ENCODE data around the gene TMEM179. TPM values are rescaled to one million over a fixed set of nuclear protein-coding genes. Genes with fewer than 3 reads are reported as not detected.

The TMEM179 gene
- total RNA-seq, 1 donor from 2014 or later, result 29.2 TPM

DNA sequence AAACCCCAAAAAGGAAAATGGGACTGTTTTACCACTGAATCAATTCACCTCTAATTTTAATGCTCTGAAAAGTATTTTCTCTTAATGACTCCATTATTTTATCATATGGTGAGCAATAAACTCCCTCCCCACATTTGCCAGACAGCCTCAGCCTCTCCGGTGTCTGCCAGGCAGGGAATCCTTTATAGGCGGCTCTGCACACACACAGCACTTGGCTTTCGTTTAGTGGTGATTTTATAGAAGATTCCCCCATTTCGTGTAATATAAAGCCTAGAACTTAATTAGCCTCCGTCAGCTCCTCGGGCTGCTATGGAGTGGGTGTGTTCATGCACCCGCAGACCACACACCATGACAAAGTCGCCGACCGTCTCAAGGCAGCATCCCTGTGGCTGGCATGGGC lies 35.1 kb downstream of the TMEM179 start:
- no peak for DNase-seq

DNA sequence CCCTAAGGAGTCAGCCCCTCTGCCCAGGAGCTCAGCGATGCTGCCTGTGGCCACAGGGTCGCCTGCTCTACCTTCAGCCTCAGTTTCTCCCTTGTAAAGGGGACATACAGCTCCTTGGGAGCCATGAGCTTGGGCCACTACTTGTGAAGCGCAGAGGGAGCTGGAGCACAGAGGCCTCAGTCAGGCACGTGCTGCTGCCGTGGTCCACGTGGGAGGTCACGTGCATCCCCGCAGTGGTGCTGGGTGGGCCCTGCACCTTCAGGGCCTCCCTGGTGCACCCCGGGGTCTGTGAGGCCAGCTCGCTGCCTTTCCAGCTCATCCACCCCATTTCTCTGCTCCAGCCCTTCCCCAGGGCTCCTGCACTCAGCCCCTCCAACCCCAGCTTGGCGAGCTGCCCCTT lies 36.0 kb downstream of the TMEM179 start:
- DNase-seq, result no peak

DNA sequence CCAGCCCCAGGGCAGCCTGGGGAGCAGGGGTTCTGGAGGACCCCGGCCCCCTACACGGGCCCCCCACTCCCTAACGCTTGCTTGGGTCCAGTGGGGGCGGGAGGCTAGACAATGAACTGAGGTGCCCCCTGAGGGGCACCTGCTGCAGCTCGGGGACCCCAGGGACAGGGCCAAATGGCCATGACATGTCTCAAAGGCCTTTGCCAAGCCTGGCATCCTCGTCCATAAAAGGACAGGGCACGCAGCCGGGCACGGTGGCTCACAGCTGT lies 36.7 kb downstream of the TMEM179 start:
- no peak for DNase-seq

DNA sequence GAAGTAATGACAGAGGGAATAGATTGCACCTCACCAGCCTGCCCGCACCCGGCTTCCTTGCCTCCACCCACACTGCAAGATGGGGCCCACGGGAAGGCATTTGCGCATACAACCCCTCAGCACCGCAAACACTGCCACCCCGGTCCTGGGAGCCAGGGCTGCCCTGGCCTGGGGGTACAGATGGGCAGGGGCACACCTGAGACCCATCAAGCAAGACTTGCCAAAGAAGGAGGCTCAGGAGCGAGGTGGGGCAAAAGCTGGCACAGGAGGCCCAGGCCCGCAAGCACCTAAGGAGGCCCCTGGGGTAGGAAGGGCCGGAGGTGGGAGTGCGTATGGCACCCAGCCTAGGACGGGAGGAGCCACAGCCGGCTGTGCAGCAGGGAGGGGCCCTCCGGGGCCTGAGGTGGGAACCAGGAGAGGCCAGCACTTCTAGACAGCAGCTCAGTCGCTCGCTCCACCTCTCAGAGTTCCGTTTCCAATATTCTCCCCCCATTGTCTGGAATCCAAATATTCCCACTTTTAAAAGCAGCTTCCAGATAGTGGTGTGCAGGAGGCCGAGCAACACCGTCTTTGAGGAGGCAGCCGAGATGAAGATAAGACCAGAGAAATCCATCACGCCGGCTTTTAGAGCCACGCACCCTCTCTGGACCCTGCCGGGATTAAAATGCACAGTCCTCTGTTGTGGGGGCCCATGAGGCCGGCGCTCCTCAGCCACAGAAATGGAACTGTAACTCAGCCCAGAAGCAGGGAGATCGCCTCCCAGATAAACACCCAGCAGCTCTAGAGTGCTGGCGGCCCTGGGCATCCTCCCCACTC lies 37.2 kb downstream of the TMEM179 start:
- no peak for DNase-seq

DNA sequence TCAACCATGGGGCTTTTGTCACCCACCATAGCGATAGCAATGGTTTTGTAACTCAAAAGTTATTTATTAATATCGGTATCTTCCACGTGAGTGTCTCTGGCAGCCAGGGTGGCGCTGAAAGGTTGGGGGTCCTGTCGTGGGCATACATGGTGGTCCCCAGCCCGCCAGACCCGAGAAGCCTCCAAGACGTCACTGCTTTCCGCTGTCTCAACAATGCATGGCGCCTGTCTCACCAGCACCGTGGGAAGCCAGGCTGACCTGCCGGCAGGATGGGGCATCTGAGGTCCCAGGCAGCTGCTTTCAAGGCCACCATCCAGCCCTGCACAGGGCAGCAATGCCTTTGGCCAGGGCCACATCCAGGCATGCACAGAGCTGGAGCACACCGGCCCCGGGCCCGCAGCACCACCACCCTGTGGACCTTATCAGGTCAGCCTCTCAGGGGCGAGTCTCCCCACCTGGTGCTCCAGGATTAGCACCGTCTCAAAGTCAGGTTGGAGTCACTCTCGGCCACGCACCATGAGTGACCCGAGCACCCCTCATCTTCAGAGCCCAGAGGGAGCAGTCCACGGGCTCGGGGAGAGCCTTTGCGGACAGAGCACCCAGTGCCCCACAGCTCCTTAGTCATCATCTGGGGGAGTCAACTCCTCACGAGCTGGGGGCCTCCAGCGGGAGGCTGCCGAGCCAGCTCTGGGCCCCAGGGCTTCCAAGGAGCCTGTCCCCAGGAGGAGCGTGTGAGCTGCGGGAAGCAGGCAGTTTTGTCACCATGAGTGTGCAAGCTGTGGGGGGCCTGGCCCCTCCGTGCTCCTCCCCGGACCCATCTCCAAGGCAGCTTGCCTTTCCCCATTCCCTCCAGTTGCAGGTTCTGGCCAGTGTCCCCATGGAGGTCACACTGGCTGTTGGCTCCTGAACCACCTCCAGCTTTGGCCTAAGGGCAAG lies 39.6 kb downstream of the TMEM179 start:
- DNase-seq, result no peak

DNA sequence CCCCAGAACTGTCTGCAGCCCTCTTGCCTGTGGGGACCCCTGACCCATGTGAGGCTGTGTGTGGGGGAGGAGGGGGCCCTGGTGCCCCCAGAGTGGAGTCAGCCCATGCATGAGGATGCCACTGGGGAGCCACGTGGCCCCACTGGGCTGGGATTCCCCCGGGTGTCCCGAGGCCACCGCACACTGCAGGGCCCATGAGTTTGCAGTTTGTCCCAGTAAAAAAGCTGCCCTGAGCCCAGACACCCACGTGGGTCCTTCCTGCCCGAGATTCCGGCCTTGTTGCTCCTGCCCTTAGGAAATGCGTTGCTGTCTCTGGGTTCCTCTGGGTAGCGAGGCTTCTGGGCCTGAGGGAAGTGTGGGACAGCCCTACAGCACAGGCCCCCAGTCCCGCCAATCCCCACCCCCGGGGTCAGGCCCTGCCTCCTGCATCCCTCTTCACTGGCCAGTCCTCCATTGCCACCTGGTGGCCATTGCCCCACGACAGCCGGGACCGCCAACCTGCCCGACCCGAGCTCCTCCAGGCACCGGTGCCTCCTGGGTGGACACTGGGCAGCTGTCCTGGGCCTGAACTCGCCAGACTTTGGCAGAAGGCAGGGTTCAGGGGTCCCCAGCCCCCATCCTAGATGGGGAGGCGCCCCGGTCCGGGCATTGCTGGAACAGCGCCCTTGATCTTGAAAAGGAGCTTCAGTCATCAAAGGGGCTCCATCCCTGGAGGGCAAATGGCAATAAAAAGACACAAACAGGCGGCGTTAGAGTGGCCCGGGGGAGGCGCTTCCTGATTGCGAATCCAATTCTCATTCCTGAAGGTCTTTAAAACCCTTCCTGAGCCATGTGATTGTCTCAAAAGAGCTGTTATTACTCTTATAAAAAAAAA lies 40.6 kb downstream of the TMEM179 start:
- peak; percentile 22 for DNase-seq

DNA sequence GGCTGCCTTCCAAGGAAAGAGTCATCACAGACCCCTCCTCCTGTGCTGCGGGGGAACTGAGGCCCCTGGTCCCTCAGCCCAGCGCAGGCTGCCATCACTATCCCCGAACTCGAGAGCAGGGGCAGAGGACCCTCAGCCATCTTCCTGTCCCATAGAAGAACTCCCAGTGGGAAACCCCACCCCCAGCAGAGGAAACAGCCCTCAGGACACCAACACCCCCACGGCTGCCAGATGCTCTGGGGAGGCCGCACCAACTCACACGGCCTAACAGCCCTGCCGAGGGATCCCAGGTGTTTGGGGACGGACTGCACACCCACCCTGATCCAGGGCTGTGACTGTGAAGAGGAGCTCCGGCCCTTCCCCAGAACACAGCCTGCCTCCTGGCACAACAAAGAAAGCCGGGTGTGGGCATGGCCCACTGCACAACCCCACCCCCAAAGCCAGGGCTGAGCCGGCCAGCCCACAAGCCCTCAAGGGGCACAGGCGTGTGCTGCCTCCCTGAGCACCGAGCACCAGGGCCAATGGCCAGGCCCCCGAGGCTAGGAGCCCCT lies 41.3 kb downstream of the TMEM179 start:
- DNase-seq, result no peak

DNA sequence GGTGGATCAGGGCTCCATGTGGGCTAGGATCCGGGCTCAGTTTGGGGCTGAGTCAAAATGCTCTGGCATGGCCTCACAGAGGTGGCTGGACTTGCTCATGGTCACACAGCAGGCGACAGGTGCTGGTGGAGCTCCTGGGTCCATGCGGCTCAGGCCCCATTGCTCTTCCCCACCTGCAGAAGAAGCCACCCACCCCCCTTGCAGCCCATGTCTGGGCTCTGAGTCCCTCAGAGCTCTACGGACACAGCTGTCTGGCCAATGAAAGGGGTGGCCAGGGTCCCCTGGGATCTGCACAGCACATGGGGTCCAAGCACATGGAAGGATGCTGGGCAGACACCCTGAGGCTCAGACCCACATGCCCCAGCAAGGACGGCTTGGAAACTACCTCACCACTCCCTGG lies 42.0 kb downstream of the TMEM179 start:
- DNase-seq, result no peak

DNA sequence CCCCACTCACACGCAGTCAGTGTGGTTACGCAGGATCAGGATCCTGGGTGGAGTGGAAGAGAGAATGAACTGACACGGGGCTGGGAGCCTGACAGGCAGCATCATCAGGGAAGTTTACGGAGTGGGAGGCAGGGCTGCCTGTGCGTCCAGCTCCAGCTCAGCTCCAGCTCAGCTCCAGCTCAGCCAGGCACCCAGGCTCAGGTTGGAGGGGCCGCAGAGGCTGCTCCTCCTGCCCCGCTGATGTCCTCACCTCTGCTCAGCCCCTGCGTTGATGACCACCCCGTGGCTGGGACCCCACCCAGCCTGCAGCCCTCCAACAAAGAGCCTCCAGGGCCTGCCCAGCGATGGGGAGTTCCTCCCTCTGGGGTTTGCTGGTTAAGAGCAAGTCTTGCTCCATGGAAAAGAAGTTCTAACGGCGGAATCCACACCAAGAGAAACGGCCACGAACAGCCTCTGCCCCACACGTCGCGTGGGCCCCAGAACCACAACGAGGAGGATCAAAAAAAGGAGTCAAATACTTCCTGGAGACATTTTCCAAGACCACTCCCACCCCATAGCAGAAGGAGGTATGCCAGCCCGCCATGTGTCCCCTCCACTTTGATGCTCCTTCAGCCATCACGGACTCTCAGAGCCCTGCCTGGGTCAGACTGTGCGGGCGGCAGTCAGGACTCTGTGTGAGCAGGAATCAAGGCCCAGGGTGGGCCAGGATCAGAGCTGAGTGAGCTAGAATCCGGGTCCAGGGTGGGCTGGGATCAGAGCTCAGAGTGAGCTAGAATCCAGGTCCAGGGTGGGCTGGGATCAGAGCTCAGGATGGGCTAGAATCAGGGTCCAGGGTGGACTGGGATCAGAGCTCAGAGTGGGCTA lies 42.7 kb downstream of the TMEM179 start:
- DNase-seq, result no peak

DNA sequence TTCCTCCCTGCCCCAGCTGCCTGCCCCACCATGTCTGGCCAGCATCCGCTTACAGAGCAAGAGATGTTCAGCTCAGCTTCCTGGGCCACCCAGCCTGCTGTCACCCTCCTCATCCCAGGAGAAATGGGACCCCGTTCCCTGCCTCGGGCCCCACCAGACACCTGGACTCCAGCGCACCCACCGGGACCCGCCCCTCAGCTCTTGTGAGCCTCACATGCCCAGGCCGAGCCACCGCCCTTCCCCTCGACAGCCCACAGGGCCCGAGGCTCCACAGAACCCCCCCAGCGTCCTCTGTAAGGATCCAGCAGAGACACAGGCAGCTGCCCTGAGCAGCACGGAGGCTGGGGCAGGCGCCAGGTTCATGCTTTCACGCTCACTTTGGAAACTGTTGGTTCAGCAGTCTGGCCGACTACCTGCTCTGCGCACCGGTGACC lies 43.4 kb downstream of the TMEM179 start:
- DNase-seq, result no peak

DNA sequence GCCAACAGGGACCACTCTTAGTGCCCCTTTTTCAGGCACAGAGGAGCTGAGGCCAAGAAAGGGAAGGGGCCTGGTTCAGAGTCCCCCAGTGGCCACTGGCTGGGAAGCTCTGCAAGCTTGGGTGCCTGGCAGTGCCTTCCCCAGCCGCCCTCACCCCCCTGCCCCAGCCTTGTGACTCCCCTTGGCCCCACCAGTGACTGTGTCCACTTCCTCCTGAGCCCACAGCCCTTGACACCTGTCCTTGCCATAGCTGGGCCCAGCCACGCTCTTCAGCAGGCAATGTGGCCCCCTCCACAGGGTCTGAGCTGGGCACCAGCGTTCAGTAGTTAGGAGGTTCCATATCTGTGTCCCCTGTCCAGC lies 44.0 kb downstream of the TMEM179 start:
- DNase-seq, result no peak

DNA sequence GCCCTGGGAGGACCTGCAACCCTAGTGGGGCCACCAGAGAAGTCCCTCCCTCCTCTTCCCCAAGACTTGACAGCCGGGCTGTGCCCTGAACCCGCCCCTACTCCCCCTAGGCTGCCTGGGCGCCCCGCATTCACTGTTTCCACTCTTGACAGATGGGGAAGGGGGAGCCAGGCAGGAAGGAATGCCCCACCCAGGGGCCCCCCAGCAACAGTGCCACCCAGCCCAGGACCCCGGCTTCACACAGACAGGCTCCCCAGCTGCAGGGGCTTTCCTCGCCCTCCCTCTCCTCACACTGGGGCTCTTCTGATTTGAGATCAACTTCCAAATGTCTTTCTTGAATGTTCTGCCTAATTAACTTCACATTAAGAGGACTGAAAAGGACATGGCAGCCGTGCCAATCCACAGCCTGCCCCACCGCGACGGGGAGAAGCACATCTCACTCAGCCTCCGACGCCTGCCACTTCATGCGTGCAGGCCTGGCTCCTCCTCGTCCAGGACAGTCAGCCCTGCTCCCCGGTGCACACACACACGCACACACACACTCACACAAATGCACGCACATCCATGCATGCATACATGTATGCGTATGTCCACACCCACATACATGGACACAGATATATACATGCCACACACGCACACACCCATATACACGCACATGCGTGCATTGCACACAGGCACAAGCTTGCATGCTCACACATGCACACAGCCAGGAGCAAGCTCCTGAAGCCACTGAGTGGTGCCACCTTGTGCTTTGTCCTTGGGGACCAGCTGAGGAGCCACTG lies 44.6 kb downstream of the TMEM179 start:
- DNase-seq, result no peak

DNA sequence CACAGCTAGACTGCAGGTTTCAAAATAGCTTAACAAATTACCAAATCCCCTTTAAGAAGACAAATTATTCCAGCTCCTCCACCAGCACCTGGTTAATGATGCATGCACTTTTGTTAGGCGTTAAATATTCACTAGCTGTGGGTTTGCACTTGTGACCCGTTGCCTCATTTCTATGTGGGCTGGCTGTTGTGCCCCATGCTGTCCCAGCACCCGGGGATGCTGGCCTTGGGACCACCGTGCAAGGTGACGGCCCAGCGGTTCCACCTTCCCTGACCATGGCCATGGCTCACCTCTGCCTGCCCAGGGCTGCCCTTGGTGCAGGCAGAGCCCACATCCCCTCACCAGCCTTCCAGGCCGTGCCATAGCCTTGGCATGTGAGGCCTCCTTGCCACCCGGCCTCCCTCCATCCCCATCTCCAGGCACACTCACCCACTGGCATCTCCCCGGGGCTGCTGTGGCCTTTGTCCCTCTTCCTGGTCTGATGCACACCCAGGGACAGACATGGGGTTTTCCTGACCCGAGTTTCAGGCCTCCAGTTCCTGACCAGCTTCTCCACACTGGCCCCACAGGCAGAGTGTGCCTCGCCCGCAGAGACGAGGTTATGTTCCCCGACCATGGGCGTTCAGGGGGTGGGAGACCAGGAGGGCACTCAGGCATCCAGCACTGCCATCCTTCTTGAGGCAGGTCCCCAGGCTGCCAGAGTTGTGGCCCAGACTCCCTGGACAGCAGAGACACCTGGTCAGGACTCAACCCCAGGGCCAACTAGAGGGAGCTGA lies 45.4 kb downstream of the TMEM179 start:
- DNase-seq, result no peak

DNA sequence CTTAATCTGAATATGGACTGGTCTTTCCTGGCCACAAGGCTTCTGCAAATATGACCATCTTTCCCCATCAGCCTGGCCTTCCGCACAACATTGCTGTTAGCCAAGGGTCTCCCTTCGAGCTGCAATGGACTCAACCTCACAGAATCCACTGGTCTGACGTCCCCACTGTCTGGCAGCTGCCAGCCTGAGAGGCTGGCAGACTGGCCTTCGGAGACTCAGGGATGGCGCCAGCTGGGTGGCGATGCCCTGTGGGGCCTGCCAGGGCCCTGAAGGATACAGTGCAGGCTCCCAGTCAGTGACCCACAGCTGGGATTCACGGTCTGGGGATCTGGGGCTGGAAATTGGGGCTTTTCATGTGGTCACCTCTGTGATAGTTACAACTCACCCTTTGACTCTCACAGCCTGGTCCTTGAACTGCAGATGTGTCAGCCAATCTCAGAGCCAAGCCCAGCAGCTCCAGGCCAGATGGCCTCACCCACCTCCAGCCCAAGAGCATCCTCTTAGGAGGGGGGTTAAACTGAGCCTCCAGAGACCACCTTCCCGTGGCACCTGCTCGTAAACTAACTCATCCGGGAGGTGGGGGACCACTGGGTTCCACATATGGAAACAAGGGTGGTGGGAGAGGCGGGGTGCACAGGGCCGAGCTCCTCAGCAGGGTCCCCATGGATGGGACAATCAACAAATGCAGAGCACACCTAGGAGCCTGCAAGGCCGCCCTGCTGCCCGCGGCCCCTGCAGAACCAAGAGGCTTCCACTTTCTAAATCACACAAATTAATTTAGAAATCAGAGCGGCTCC lies 46.1 kb downstream of the TMEM179 start:
- no peak for DNase-seq

DNA sequence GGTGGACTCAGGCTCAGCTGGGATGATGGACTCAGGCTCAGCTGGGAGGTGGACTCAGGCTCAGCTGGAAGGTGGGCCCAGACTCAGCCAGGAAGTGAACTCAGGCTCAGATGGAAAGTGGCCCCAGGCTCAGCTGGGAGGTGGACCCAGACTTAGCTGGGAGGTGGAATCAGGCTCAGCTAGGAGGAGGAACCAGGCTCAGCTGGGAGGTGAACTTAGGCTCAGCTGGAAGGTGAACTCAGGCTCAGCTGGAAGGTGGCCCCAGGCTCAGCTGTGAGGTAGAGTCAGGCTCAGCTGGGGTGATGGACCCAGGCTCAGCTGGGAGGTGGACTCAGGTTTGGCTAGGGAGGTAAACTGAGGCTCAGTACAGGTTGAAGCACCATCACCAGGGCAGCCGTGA lies 46.8 kb downstream of the TMEM179 start:
- DNase-seq, result no peak

DNA sequence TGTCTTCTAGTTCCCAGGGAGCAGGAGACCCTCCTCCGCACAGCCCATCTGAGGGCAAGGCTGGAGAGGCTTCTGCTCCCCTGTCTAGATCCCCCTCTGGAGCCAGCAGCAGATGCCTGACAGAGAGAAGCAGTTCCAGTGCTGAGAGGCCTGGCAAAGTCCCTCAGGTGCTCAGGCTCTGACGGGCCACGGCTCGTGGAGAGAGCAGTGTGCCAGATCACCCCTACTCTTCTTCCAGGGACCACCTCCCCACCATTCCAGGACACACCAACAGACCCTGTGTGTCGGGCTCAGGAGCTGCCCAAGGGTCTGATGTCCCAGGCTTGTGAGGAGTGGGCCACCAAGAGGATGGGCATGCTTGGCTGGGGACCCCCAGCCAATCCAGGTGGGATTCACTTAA lies 47.5 kb downstream of the TMEM179 start:
- no peak for DNase-seq

DNA sequence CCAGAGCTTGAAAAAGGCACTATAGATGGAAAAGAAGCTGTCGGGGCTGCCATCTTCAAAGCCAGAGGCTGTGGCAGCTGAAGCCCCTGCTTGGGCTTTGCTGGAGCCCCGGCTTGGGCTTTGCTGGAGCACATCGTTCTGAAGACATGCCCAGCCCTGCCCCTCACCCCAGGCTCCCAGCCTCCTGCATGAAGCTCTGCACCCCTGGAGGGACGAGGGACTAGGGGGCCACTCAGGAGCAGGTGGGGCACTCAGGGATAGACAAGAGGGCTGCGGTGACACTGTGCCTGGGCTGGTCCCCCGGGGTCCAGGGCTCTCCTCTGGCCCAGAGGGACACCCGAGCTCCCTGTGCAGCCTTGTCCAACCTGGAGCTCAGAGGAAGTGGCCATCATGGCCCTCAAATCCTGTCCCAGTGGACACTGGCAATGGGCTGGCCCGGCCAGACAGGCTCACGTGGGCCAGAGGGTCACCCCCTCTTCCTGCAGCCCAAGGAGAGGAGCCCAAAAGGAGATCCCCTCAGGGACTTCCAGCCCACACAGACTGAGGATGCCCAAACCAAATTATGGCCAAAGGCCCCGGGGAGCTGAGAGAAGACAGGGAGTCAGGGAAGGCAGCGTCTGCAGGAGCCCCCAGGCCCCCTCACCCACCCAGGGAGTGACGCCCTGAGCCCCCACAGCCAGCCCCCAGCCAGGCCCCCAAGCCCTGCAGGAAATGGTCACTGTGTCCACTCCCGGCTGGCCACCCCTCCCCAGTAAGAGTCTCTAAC lies 48.1 kb downstream of the TMEM179 start:
- no peak for DNase-seq

Measured in occipital lobe (tissue), 2 donors.